ENCODE results near the gene OAF.
"Not testable (repeated sequence)": the region's sequence is repeated elsewhere in the genome, so short reads cannot be mapped to it uniquely, and the experiment has no call there.

Gene OAF

GRCh38 chr11:120273956-120274355, 63.1 kb downstream of the OAF start:
- not testable (repeated sequence) for DNase-seq

DNA sequence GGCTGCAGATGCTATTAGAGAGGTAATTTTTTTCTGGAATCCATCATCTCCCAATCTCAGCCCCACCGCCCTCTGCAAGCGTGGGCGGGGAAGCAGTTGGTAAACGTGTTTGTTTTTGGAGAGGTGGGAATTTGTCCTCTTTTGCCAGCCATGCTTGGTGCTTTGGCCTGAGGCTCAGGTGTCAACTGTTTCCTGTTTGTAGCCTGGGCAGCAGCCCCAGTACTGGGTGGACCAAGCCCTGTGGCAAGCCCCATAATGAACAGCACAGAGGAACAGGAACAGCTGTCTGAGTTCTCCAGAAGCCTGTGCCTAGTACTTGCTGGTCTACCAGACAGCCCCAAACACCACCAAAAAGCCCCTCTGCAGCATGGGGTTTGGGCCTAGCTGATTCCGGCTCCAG, 68.7 kb downstream of the OAF start:
- DNase-seq = no peak
